Stimulated activated CD4-positive, alpha-beta T cell treated with anti-CD3 and anti-CD28 coated beads, Interleukin-15, amount 100 ng/mL, for 48 hours (primary cell): ENCODE results near the gene TAGLN2.
A peak's percentile ranks its signal among the peaks of the same experiment; 100 is the strongest.

Experiments
- DNase-seq, 2 donors: peaks; one replicate each; pipeline ENCODE4 v3.0.0-alpha.2; 2020; ENCODE audit warnings: low read depth in 2 of 2

TAGLN2 gene

GRCh38 chr1:159949981-159950381 lies 24.7 kb upstream of the TAGLN2 start:
- no peak for DNase-seq

- DNase-seq = no peak
Observed at GRCh38 chr1:159949123-159949522, 23.8 kb upstream of the TAGLN2 start.

- no peak for DNase-seq
Observed at GRCh38 chr1:159947942-159948341, 22.6 kb upstream of the TAGLN2 start.

- DNase-seq = no peak
Observed at GRCh38 chr1:159946242-159947187, 21.2 kb upstream of the TAGLN2 start.

- DNase-seq = peak; percentile 32 to 56
Observed at GRCh38 chr1:159945483-159946241, 20.4 kb upstream of the TAGLN2 start, which contains the start of gene IGSF9. TSS of gene IGSF9 (minus strand) at chr1:159945613. CDS start at chr1:159943454, 2,159 bp downstream.

GRCh38 chr1:159944623-159945455 lies 19.5 kb upstream of the TAGLN2 start:
- no peak for DNase-seq

GRCh38 chr1:159943908-159944622 lies 18.8 kb upstream of the TAGLN2 start:
- DNase-seq = no peak

GRCh38 chr1:159943278-159943640 lies 18.0 kb upstream of the TAGLN2 start:
- no peak for DNase-seq

GRCh38 chr1:159942632-159943277 lies 17.4 kb upstream of the TAGLN2 start:
- no peak for DNase-seq

GRCh38 chr1:159941591-159942560 lies 16.6 kb upstream of the TAGLN2 start:
- DNase-seq = no peak

GRCh38 chr1:159941141-159941540 lies 15.8 kb upstream of the TAGLN2 start:
- no peak for DNase-seq

- no peak for DNase-seq
Observed at GRCh38 chr1:159940006-159940620, 14.8 kb upstream of the TAGLN2 start.

GRCh38 chr1:159939678-159940002 lies 14.3 kb upstream of the TAGLN2 start:
- DNase-seq = no peak

GRCh38 chr1:159938905-159939677 lies 13.8 kb upstream of the TAGLN2 start:
- no peak for DNase-seq

GRCh38 chr1:159938211-159938852 lies 13.0 kb upstream of the TAGLN2 start:
- no peak for DNase-seq

- no peak for DNase-seq
Observed at GRCh38 chr1:159937054-159937750, 11.9 kb upstream of the TAGLN2 start.

- peak; percentile 57 to 77 for DNase-seq
Observed at GRCh38 chr1:159936273-159936904, 11.1 kb upstream of the TAGLN2 start.
